ENCODE data around the gene POLDIP3.
"Not testable (repeated sequence)": the region's sequence is repeated elsewhere in the genome, so short reads cannot be mapped to it uniquely, and the experiment has no call there.

GRCh38 chr22:42536634-42537033 is 78.0 kb downstream of the POLDIP3 start:
- not testable (repeated sequence) for TF ChIP-seq CTCF, EZH2phosphoT487 (IDR thresholded peaks at IDR 0.05; ENCODE audit: low read length)

Data from MM.1S (cell line).